Measurements from ENCODE around the gene TUBA8. TPM values are rescaled to one million over a fixed set of nuclear protein-coding genes. Genes with fewer than 3 reads are reported as not detected.

The TUBA8 gene
- total and polyA plus RNA-seq, 8 donors = 0.79 to 2.7 (median 2.0) TPM

GRCh38 chr22:18108187-18108586, 2.4 kb upstream of the TUBA8 start:
- Histone ChIP-seq H3K27me3 (peaks cover 25 to 57% of the 10 kb centered on the region in 2 donors), H3K36me3 (no peaks in the 10 kb centered on the region), H3K9me3 (no peaks in the 10 kb centered on the region), H3K4me3 (no peak overlapping the region), H3K4me1 (peaks cover 5 to 17% of the 10 kb centered on the region in 2 donors), H3K27ac (no peak overlapping the region)
- ATAC-seq (no peak), DNase-seq (no peak)
- intact Hi-C loops (cut with DNase I) = no loop called here
- TF ChIP-seq CTCF (IDR thresholded peaks at IDR 0.05) = no peak

- ATAC-seq (no peak), DNase-seq (no peak)
- H3K4me1 ChIP-seq = peaks cover 5 to 25% of the 10 kb centered on the region in 2 donors
- H3K9me3 ChIP-seq = no peaks in the 10 kb centered on the region
- H3K27me3 ChIP-seq = peaks cover 25 to 67% of the 10 kb centered on the region in 2 donors
- no peak for TF ChIP-seq CTCF (IDR thresholded peaks at IDR 0.05)
- no peaks in the 10 kb centered on the region for H3K36me3 ChIP-seq
- peak overlapping the region in 1 of 2 donors; percentile 41 for H3K4me3 ChIP-seq
- no peak overlapping the region for H3K27ac ChIP-seq
- intact Hi-C loops (cut with DNase I) = no loop called here
Measured at GRCh38 chr22:18109410-18110193, 1.0 kb upstream of the TUBA8 start.

GRCh38 chr22:18110954-18111758, 547 bp downstream of the TUBA8 start:
- no peaks in the 10 kb centered on the region for H3K9me3 ChIP-seq
- DNase-seq (no peak), ATAC-seq (no peak)
- H3K27ac ChIP-seq = no peak overlapping the region
- no peaks in the 10 kb centered on the region for H3K36me3 ChIP-seq
- peaks cover 25 to 67% of the 10 kb centered on the region in 2 donors for H3K27me3 ChIP-seq
- intact Hi-C loops (cut with DNase I) = no loop called here
- peak overlapping the region; percentile 30 to 41 for H3K4me3 ChIP-seq
- TF ChIP-seq CTCF (IDR thresholded peaks at IDR 0.05) = no peak
- H3K4me1 ChIP-seq = peaks cover 5 to 25% of the 10 kb centered on the region in 2 donors

- ATAC-seq = no peak
- Histone ChIP-seq H3K36me3 (no peaks in the 10 kb centered on the region), H3K27me3 (peaks cover 25 to 67% of the 10 kb centered on the region in 2 donors), H3K27ac (no peak overlapping the region), H3K4me1 (peaks cover 5 to 25% of the 10 kb centered on the region in 2 donors), H3K4me3 (no peak overlapping the region), H3K9me3 (no peaks in the 10 kb centered on the region)
- intact Hi-C loops (cut with DNase I) = no loop called here
- no peak for DNase-seq
- TF ChIP-seq CTCF (IDR thresholded peaks at IDR 0.05) = no peak
Measured at GRCh38 chr22:18111759-18112330, 1.2 kb downstream of the TUBA8 start.

- no peak overlapping the region for H3K27ac ChIP-seq
- ATAC-seq (no peak), DNase-seq (no peak)
- H3K4me1 ChIP-seq = peaks cover 5 to 25% of the 10 kb centered on the region in 2 donors
- no peak overlapping the region for H3K4me3 ChIP-seq
- no peaks in the 10 kb centered on the region for H3K36me3 ChIP-seq
- TF ChIP-seq CTCF (IDR thresholded peaks at IDR 0.05) = no peak
- H3K27me3 ChIP-seq = peaks cover 25 to 64% of the 10 kb centered on the region in 2 donors
- H3K9me3 ChIP-seq = no peaks in the 10 kb centered on the region
- intact Hi-C loops (cut with DNase I) = no loop called here
Measured at GRCh38 chr22:18112440-18112839, 1.8 kb downstream of the TUBA8 start.
